Mucosa of stomach (tissue), 1 donor: ENCODE results near the gene CAB39L.
"Not testable (repeated sequence)": the region's sequence is repeated elsewhere in the genome, so short reads cannot be mapped to it uniquely, and the experiment has no call there.

Experiments used
- H3K27me3 ChIP-seq: one replicate; pipeline ENCODE4 v1.7.0; 2013; ENCODE audit warnings: mild to moderate bottlenecking, low read length; ENCODE audit not compliant: control insufficient read depth, insufficient read depth
- H3K36me3 ChIP-seq: one replicate; pipeline ENCODE4 v1.7.0; 2013; ENCODE audit warnings: low read length; ENCODE audit not compliant: control insufficient read depth, insufficient read depth
- H3K4me1 ChIP-seq: one replicate; pipeline ENCODE4 v1.7.0; 2013; ENCODE audit warnings: mild to moderate bottlenecking, low read length; ENCODE audit not compliant: control insufficient read depth, insufficient read depth
- H3K4me3 ChIP-seq: one replicate; pipeline ENCODE4 v1.7.0; 2013; ENCODE audit warnings: low read length
- H3K9ac ChIP-seq: one replicate; pipeline ENCODE4 v1.7.0; 2013; ENCODE audit warnings: mild to moderate bottlenecking, low read length, moderate library complexity
- H3K9me3 ChIP-seq: one replicate; pipeline ENCODE4 v1.7.0; 2013; ENCODE audit warnings: mild to moderate bottlenecking, low read length, moderate library complexity; ENCODE audit not compliant: control insufficient read depth
- donor health status: Pancreatic carcinoma.

CAB39L gene

DNA sequence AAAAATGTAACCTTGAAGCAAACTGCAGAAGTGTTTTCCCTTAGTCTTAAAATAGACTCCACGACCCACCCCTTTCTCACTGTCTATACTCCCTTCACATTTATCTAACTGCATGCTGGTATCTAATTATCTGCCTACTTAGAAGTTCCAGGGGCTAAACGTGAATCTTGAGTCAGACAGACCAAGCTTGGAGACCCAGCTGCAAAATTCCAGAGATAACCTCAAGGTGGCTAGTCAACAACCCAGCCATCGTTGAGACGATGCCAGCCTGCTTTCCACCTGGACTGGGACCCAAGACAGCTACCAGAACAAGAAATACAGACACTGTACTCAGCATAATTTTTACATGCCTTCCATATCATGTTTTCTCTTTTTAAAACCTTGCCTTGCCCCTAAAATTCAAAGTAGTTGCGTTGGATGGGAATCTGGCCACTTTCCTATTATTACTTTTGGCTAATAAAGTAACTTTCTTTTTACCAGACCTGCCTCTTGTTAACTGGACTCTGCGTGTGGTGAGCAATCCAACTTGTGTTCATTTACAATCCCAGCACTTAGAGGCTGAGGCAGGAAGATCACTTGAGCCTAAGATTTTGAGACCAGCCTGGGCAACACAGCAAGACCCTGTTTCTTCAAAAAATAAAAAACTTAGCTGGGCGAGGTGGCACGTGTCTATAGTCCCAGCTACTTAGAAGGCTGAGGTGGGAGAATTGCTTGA lies 113.9 kb downstream of the CAB39L start:
- H3K9me3 ChIP-seq: no peaks in the 10 kb centered on the region
- H3K36me3 ChIP-seq: no peaks in the 10 kb centered on the region
- no peaks in the 10 kb centered on the region for H3K4me1 ChIP-seq
- no peak overlapping the region for H3K4me3 ChIP-seq
- H3K9ac ChIP-seq: no peak overlapping the region
- no peaks in the 10 kb centered on the region for H3K27me3 ChIP-seq

DNA sequence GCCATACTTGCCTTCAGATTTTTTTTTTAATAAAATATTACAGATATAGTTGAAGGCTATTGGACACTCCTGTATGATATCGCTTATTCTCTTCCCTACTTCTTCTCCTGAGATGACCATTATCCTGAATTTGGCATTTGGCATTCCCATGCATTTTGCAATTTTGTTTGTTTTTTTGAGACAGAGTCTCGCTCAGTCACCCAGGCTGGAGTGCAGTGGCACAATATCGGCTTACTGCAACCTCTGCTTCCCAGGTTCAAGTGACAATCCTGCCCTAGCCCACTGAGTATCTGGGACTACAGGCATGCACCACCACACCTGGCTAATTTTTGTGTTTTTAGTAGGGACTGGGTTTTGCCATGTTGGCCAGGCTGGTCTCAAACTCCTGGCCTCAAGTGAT lies 116.7 kb downstream of the CAB39L start:
- H3K27me3 ChIP-seq, H3K9ac ChIP-seq, H3K36me3 ChIP-seq, H3K4me3 ChIP-seq, H3K4me1 ChIP-seq, H3K9me3 ChIP-seq: not testable (repeated sequence)

DNA sequence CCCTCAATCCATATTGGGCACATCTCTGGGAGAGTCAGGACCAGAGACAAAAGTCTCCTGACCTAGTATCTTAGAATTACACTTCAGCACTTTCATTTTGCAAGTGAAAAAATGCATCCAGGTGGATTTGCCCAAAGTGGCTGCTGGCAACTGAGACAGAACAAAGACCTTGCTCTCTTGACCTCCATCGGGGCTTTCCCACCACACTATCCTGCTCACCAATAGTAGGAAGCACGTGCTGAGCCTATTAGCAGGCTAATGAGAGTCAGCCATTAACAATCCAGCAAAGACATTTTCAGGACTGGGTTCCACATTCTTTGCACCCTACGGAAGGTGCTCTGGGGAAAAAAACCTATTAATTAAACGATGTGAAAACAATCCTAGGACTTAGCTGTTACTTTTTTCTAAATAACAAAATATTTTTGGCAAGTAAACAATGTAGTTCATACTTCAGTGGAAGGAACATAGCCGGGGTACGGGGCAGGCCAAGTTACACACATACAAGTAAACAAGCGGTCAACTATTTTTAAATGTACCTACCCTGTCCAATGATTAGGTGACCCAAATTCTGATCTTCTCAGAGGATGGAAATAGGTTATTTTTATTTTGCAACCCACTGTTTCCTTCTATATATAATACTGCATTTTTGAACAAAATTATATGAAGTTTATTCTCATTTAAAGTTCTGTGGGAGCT lies 117.5 kb downstream of the CAB39L start:
- H3K4me1 ChIP-seq: no peaks in the 10 kb centered on the region
- H3K36me3 ChIP-seq: no peaks in the 10 kb centered on the region
- no peak overlapping the region for H3K9ac ChIP-seq
- no peaks in the 10 kb centered on the region for H3K9me3 ChIP-seq
- H3K4me3 ChIP-seq: no peak overlapping the region
- H3K27me3 ChIP-seq: no peaks in the 10 kb centered on the region

- H3K27me3 ChIP-seq: no peaks in the 10 kb centered on the region
- H3K9me3 ChIP-seq: no peaks in the 10 kb centered on the region
- no peaks in the 10 kb centered on the region for H3K4me1 ChIP-seq
- no peaks in the 10 kb centered on the region for H3K36me3 ChIP-seq
- H3K4me3 ChIP-seq: no peak overlapping the region
- H3K9ac ChIP-seq: no peak overlapping the region
These were observed 120.5 kb downstream of the CAB39L start for GRCh38 chr13:49323344-49323743.

- H3K27me3 ChIP-seq: no peaks in the 10 kb centered on the region
- no peaks in the 10 kb centered on the region for H3K36me3 ChIP-seq
- H3K9me3 ChIP-seq: no peaks in the 10 kb centered on the region
- H3K4me1 ChIP-seq: no peaks in the 10 kb centered on the region
- H3K4me3 ChIP-seq: no peak overlapping the region
- no peak overlapping the region for H3K9ac ChIP-seq
These were observed 121.2 kb downstream of the CAB39L start for GRCh38 chr13:49322702-49323101.

DNA sequence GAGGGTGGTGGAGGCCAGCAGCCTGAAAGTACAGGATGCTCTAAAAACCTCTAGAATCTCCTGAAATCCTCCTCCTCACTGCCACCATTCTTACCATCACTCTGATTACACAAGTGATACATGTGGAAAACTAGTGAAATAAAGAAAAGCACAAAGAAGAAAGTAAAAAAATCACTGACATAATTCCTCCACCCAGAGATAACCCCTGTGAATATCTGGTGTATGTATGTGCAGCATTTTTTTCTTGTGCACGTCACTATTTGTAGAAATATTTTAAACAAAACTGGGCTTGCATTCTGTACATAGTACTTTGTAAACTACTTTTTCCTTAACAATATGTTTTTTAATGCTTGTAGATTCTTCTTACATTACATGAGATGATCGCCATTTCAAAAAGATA lies 122.9 kb downstream of the CAB39L start:
- no peak overlapping the region for H3K9ac ChIP-seq
- no peaks in the 10 kb centered on the region for H3K36me3 ChIP-seq
- H3K9me3 ChIP-seq: no peaks in the 10 kb centered on the region
- H3K4me3 ChIP-seq: no peak overlapping the region
- no peaks in the 10 kb centered on the region for H3K4me1 ChIP-seq
- H3K27me3 ChIP-seq: no peaks in the 10 kb centered on the region

- Histone ChIP-seq H3K9ac (no peak overlapping the region), H3K36me3 (no peaks in the 10 kb centered on the region), H3K27me3 (no peaks in the 10 kb centered on the region), H3K4me1 (peaks cover 1% of the 10 kb centered on the region), H3K9me3 (no peaks in the 10 kb centered on the region), H3K4me3 (no peak overlapping the region)
These were observed 123.9 kb downstream of the CAB39L start for GRCh38 chr13:49319951-49320350.

DNA sequence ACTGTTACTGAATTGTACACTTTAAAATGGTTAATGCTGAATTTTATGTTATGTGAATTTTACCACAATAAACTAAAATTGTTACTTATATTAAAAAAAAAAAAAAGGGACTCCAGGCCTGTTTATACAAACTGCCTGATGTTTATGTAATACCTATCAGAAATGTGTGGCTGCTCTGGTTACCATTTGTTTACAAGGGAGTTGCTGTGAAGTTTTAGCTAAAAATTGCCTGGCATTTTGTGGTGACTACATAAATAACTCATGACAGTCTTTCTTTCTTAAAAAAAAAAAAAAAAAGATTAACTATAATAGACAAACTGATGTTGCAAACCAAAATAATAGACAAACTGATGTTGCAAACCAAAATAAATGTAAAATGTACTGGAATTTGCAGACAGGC lies 124.3 kb downstream of the CAB39L start:
- no peak overlapping the region for H3K9ac ChIP-seq
- no peak overlapping the region for H3K4me3 ChIP-seq
- H3K36me3 ChIP-seq: no peaks in the 10 kb centered on the region
- no peaks in the 10 kb centered on the region for H3K27me3 ChIP-seq
- no peaks in the 10 kb centered on the region for H3K9me3 ChIP-seq
- H3K4me1 ChIP-seq: peaks cover 5% of the 10 kb centered on the region

GRCh38 chr13:49315756-49316482 lies 127.9 kb downstream of the CAB39L start:
- Histone ChIP-seq H3K9me3 (no peaks in the 10 kb centered on the region), H3K4me3 (no peak overlapping the region), H3K36me3 (no peaks in the 10 kb centered on the region), H3K27me3 (no peaks in the 10 kb centered on the region), H3K4me1 (peaks cover 18% of the 10 kb centered on the region), H3K9ac (no peak overlapping the region)

GRCh38 chr13:49315036-49315565 lies 128.8 kb downstream of the CAB39L start:
- H3K36me3 ChIP-seq: no peaks in the 10 kb centered on the region
- no peak overlapping the region for H3K4me3 ChIP-seq
- no peaks in the 10 kb centered on the region for H3K9me3 ChIP-seq
- no peaks in the 10 kb centered on the region for H3K27me3 ChIP-seq
- H3K4me1 ChIP-seq: peaks cover 18% of the 10 kb centered on the region
- H3K9ac ChIP-seq: no peak overlapping the region

- no peak overlapping the region for H3K4me3 ChIP-seq
- no peaks in the 10 kb centered on the region for H3K9me3 ChIP-seq
- H3K36me3 ChIP-seq: no peaks in the 10 kb centered on the region
- H3K4me1 ChIP-seq: peaks cover 18% of the 10 kb centered on the region
- H3K9ac ChIP-seq: no peak overlapping the region
- no peaks in the 10 kb centered on the region for H3K27me3 ChIP-seq
These were observed 129.5 kb downstream of the CAB39L start for GRCh38 chr13:49314344-49314882.

DNA sequence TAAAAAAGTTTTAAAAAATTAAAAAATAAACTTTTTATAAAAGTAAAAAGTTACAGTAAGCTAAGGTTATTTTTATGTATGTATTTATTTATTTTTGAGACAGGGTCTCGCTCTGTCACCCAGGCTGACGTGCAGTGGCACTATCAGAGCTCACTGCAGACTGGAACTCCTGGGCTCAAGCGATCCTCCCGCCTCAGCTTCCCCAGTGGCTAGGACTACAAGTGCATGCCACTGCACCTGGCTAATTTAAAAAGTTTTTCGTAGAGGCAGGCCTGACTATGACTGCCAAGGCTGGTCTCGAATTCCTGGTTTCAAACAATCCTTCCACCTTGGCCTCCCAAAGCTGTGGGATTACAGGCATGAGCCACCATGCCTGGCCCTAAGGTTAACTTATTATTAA lies 132.0 kb downstream of the CAB39L start:
- H3K4me1 ChIP-seq: peaks cover 22% of the 10 kb centered on the region
- no peaks in the 10 kb centered on the region for H3K9me3 ChIP-seq
- H3K27me3 ChIP-seq: no peaks in the 10 kb centered on the region
- H3K36me3 ChIP-seq: no peaks in the 10 kb centered on the region
- no peak overlapping the region for H3K9ac ChIP-seq
- no peak overlapping the region for H3K4me3 ChIP-seq
